Panc1 (cell line): ENCODE results near the gene ZBTB12. TPM values are rescaled to one million over a fixed set of nuclear protein-coding genes. Genes with fewer than 3 reads are reported as not detected.

Source experiments
- ATAC-seq: fragments of 200-7000 bp; cut with Tn5 transposase; 2 replicates; pipeline ENCODE4 v1.9.1; 2020; ENCODE audit warnings: mild to moderate bottlenecking, moderate library complexity
- BruUV-seq: library from RNA; stranded (reverse); fragments of 400-500 nt; replicated peaks from 2 replicates; lab custom pipeline; 2021; lab: Mats Ljungman, UMichigan
- CTCF ChIA-PET: fragments of 300-600 bp; sonication (Branson Sonifier 250); formaldehyde crosslinking; loops from one replicate; lab custom pipeline; 2022; ENCODE audit warnings: antibody characterized with exemption; lab: Charles Lee
- POLR2A ChIA-PET: fragments of 300-600 bp; sonication (Branson Sonifier 250); formaldehyde crosslinking; loops from one replicate; lab custom pipeline; 2022; ENCODE audit warnings: antibody characterized with exemption; lab: Charles Lee
- DNase-seq: peaks from one replicate; pipeline ENCODE4 v3.0.0-alpha.2; 2010; ENCODE audit warnings: low read depth, low spot score
- H3K27ac ChIP-seq: 2 replicates; pipeline ENCODE4 v1.5.1; 2011; ENCODE audit warnings: mild to moderate bottlenecking, low read length, inconsistent platforms
- H3K27me3 ChIP-seq: fragments of 200-500 bp; sonication (Bioruptor generic); 2 replicates; pipeline ENCODE4 v1.6.0; 2014; ENCODE audit warnings: low read length, inconsistent platforms; ENCODE audit not compliant: control insufficient read depth, insufficient read depth
- H3K36me3 ChIP-seq: fragments of 200-500 bp; sonication (Bioruptor generic); 2 replicates; pipeline ENCODE4 v1.5.1; 2014; ENCODE audit warnings: inconsistent platforms, mild to moderate bottlenecking, low read length, moderate library complexity; ENCODE audit not compliant: control insufficient read depth, insufficient read depth
- H3K4me1 ChIP-seq: 2 replicates; pipeline ENCODE4 v1.5.1; 2011; ENCODE audit warnings: inconsistent platforms, mild to moderate bottlenecking, low read length, moderate library complexity; ENCODE audit not compliant: control insufficient read depth, insufficient read depth
- H3K4me3 ChIP-seq, 2 experiments: 2 replicates each; pipeline ENCODE4 v1.5.1; 2011 to 2012; ENCODE audit warnings: low read depth in 2 of 2, low read length in 2 of 2, mild to moderate bottlenecking in 2 of 2, inconsistent platforms in 1 of 2, moderate library complexity in 1 of 2
- H3K9me3 ChIP-seq: fragments of 200-500 bp; sonication (Bioruptor generic); 2 replicates; pipeline ENCODE4 v1.5.1; 2014; ENCODE audit warnings: low read depth, mild to moderate bottlenecking, inconsistent platforms, low read length, moderate library complexity; ENCODE audit not compliant: control insufficient read depth, insufficient read depth
- CTCF ChIP-seq: fragments of 450-650 bp; IDR thresholded peaks from 2 replicates; pipeline ENCODE4 v1.5.1; 2017; ENCODE audit warnings: mild to moderate bottlenecking
- POLR2AphosphoS5 ChIP-seq: IDR thresholded peaks from 2 replicates; pipeline ENCODE4 v1.6.1; 2012; ENCODE audit warnings: mild to moderate bottlenecking, low read depth, low read length, moderate library complexity
- REST ChIP-seq, 2 experiments: IDR thresholded peaks; 2 replicates each; pipeline ENCODE4 v1.6.1; 2011 to 2012; ENCODE audit warnings: low read depth in 2 of 2, control low read depth in 1 of 2, low read length in 1 of 2, mild to moderate bottlenecking in 1 of 2, moderate library complexity in 1 of 2; ENCODE audit not compliant: insufficient read depth in 1 of 2
- SIN3A ChIP-seq: IDR thresholded peaks from 2 replicates; pipeline ENCODE4 v1.6.1; 2012; ENCODE audit warnings: low read depth, mild to moderate bottlenecking, low read length, moderate library complexity, borderline replicate concordance; ENCODE audit not compliant: insufficient read depth
- TCF7L2 ChIP-seq: IDR thresholded peaks from 2 replicates; pipeline ENCODE4 v1.6.1; 2011; ENCODE audit warnings: mild to moderate bottlenecking, low read depth, low read length, inconsistent platforms
- in situ Hi-C: cut with HindIII; loops from 2 replicates; pipeline ENCODE4 v1.10.0; 2016; ENCODE audit warnings: low sequenced_read_pairs, low pct_unique_long_range_greater_than_20kb
- intact Hi-C: fragments of 100-400 bp; cut with micrococcal nuclease; formaldehyde crosslinking; loops from one replicate; pipeline ENCODE4 v1.10.0; 2022; ENCODE audit not compliant: unreplicated experiment
- total RNA-seq: library from RNA; stranded (reverse); gene quantifications from one replicate; pipeline ENCODE4 v1.2.1, GENCODE V29; 2021; ENCODE audit not compliant: unreplicated experiment

The ZBTB12 gene
- total RNA-seq, 1 experiment from 2014 or later = 9.4 TPM

GRCh38 chr6:31862344-31863235, 39.3 kb downstream of the ZBTB12 start, which contains the start of gene NEU1:
Gene NEU1 (minus strand): TSS chr6:31862821. CDS start chr6:31862776, 45 bp downstream.
- CTCF ChIA-PET = no interaction called here
- POLR2A ChIA-PET = interaction anchor here (0.6 to 0.7 kb wide), 3 partner anchors 10 to 268 kb away, joined by 3 read pairs; no protein-coding TSS in a partner anchor
- H3K9me3 ChIP-seq = no peaks in the 10 kb centered on the region
- in situ Hi-C loops = no loop called here
- no TSS peak for BruUV-seq
- peak; percentile 87 for ATAC-seq
- peak within 1 kb of the TSS; percentile 82 for H3K27ac ChIP-seq
- H3K27me3 ChIP-seq = no peaks in the 10 kb centered on the region
- DNase-seq = peak; percentile 33
- H3K4me3 ChIP-seq = peak within 1 kb of the TSS; percentile 62 to 89
- peaks cover 26% of the 10 kb centered on the region for H3K4me1 ChIP-seq
- no peaks in the 10 kb centered on the region; the same call in 1 of the 2 replicates for H3K36me3 ChIP-seq
- no peak for TF ChIP-seq REST (IDR thresholded peaks at IDR 0.05; ENCODE audit: insufficient read depth in 1 of 2, low read depth in 2 of 2, low read length in 1 of 2)
- peak; percentile 51; the same call in 1 of the 2 replicates for TF ChIP-seq SIN3A
- peak; percentile 75; the same call in 1 of the 2 replicates for TF ChIP-seq POLR2AphosphoS5
- TF ChIP-seq CTCF = no peak
- no peak for TF ChIP-seq TCF7L2
- intact Hi-C loops = no loop called here

- Histone ChIP-seq H3K36me3 (no peaks in the 10 kb centered on the region; the same call in 1 of the 2 replicates), H3K9me3 (no peaks in the 10 kb centered on the region), H3K27ac (peak overlapping the region; percentile 82), H3K4me1 (peaks cover 26% of the 10 kb centered on the region), H3K4me3 (peak overlapping the region; percentile 62 to 65), H3K27me3 (no peaks in the 10 kb centered on the region)
- DNase-seq (no peak), ATAC-seq (no peak)
- BruUV-seq = no TSS peak
- TF ChIP-seq CTCF (no peak), POLR2AphosphoS5 (no peak), REST (IDR thresholded peaks at IDR 0.05; ENCODE audit: insufficient read depth in 1 of 2, low read depth in 2 of 2, low read length in 1 of 2) (no peak), SIN3A (no peak), TCF7L2 (no peak)
- CTCF ChIA-PET = no interaction called here
- intact Hi-C loops = no loop called here
- POLR2A ChIA-PET = no interaction called here
- in situ Hi-C loops = no loop called here
Measured at GRCh38 chr6:31861919-31862343, 40.0 kb downstream of the ZBTB12 start.
